Activated CD8-positive, alpha-beta memory T cell treated with anti-CD3 and anti-CD28 coated beads, Interleukin-2, amount 50 U/mL, for 24 hours (primary cell): ENCODE data around the gene LMTK2.
"Not testable (repeated sequence)": the region's sequence is repeated elsewhere in the genome, so short reads cannot be mapped to it uniquely, and the experiment has no call there.

Experiments used
- DNase-seq: peaks from one replicate; pipeline ENCODE4 v3.0.0-alpha.2; 2020; ENCODE audit errors: extremely low read depth

LMTK2 gene

DNA sequence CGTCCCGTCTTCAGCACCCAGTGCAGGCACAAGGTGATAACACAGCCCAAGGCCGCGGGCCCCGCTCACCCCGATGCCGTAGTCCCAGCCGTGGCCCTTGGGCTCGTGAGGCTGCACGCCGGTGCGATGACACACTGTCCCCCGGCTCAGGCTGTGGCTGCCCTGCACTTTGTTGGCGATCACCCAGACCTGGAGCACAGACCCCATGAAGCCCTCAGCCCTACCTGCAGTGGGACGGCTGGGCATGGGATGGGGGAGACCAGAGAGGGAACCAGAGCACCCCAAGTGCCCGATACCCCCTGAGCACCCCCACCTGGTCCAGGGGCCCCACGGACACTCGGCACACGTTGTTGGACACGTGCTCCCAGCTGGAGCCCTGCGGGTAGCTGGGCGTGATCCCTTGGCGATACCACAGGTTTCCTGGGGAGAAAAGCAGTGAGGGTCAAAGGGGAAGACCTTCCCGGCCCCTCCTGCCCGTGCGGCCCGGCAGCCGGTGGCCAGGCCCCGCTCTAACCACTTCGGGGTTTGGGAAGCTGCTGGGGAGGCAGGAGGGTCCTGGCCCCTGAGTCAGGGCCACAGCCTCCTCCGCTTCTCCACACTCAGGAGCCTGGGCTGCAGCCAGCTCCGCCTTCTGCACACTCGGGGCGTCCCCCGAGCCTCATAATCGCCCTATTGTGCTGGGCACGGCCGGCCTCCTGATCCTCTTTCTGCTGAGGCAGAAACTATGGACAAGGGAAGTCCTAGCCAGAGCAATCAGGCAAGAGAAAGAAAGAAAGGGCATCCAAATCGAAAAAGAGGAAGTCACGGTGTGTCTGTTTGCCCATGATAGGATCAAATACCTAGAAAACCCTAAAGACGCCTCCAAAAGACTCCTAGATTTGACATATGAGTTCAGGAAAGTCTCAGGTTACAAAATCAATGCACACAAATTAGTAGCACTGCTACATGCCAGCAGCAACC, 111.2 kb downstream of the LMTK2 start:
- DNase-seq, result no peak

- not testable (repeated sequence) for DNase-seq
Observed at GRCh38 chr7:98219382-98219781, 112.7 kb downstream of the LMTK2 start.

DNA sequence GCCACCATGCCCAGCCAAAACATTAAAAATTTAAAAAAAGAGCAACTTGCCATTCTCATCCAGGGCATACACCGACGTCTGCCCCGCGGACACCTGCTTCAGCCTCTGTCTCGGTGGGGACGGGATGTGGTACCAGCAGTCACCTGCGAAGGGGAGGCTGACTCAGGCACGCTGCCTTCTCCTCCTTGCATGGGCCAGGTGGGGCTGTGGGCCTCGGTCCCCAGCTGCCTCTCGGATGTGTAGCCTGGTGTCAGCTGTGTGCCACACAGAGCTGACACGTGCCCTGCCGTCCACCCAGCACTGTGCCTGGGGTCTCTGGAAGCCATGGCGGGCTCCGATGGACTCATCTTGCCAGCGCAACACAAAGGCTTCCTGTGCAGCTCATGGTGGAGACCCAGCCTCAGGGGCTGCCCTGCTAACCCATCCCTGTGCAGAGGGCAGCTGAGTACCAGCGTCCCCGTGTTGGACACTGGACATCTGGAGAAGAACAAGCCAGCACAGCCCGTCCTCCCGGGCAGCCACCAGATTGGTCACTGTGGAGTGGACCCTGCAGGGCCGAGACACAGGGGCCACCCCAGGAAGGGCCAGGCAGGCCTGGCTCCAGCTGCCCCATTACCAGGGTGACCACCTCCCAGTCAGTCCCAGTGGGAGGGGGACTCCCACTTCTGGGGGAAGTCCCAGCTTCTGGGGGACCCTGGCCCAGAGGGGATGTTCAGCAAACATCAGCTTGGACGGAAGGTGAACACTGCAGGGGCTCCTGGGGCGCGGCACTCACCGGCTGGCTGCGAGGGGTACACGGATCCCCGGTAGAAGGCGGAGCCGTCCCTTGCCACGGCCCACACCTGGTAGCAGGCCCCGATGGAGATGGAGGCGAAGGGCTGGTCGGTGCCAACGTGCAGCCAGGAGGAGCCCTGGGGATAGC, 115.2 kb downstream of the LMTK2 start:
- DNase-seq, result no peak

- DNase-seq, result no peak
Observed at GRCh38 chr7:98222533-98223195, 116.0 kb downstream of the LMTK2 start.

DNA sequence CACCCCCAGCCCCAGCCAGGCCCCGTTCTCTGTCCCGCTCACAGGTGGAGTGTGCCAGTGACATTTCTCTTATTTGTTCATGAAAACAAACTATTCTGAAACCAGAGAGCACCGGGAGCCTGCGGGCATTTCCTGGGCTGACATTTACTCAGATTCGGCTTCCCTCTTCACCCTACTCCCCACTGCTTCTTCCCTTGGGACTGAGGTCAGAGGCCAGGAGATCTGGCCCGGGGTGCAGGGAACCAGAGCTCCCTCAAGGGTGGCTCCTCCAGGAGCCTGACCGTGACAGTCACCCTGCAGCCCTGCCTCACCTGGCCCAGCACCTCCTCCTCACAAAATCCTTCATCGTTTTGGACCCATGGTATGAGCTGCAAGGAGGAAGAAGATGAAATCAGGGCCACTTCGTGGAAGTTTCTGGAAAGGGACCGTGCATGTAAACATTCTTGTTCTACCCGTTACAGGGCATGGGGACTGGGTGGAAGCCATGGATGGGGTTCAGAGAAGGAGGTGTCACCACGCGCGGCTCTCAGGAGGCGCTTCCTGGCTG, 116.8 kb downstream of the LMTK2 start:
- DNase-seq, result no peak

DNA sequence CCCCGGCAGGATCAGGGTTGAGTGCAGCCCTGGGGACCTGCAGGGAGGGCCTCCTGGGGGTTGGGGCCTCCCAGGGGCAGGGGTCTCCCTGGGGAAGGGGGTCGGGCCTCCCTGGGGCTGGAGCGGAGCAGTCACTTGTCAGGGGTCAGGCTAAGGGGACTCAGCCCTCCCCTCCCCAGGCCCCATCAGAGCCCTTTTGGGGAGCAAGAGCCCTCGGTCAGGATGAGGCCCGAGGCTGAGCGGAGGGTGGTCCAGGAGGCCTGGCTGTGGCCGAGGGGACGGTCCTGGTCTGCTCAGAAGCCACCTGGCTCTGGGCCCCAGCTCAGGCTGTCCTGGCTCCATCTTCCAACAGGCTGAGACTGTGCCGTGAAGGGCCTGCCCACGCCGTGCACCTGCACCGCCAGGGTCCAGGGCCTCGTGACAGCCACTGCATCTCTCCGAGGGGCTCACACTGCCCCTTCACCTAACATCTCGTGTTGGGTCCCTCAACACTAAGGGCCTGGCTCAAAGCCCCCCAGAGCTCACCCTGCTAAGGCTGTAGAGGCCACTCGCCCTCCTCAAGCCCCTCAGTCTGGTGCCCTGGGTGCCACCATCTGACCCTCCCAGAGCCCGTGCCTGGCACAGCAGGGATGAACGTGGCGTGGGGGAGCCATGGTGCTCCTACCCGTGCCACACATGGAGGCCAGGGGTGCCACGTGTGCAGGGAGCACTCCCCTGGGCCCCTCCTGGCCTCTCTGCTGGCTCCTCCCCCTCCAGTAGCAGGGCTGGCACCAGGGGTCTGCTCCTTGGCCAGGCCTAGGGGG, 117.4 kb downstream of the LMTK2 start:
- DNase-seq, result no peak

DNA sequence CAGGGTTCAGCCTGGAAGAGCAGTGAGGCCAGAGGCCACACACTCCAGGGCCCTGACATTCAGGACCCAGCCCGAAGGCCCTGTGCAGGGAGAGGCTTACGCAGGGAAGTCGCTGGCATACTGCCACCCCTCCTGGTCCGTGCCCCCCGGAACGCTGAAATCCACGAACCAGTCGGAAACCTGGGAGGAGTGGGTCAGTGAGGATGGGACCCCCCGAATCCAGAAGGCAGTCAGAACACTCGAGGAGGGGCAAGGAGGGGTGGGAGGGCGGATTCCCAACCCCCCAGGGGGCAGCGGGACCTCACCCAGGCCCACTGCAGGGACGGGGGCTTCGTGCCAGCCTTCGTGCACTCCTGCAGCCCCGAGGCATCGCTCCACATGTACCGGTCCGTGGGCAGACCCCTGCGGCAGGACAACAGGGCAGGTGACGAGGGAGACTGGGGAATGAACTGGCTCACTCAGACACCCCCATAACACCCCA, 118.1 kb downstream of the LMTK2 start:
- DNase-seq, result no peak

DNA sequence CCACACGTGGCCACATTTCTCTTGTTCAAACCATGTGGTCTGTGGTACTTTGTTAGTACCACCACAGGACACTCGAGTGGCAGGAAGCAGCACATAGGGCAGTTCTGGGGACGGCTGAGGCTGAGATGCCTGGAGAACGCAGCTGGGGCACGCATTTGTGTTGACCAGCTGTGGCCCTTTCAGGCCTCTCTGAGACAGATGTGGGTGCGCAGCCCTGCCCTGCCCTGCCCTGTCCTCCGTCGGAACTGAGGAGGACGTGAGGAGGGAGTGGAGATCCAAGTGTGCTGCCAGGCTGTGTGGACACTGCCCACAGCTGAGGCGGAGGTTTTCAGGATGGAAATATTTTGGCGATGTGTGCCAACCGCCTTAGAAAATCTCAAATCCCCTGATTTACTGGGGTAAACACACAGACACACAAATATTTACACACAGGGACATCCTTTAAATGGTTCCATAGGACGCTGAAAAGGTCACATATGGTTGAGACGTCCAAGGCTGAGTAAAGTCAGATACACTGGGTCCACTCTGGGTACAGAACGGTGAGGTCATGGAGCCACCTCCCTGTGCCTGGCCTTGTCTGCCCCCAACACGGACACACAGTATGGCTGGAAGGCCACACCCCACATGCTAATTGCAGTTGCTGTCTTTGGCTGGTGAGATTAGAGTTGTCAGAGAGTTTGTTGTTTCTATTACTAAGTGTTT, 119.4 kb downstream of the LMTK2 start:
- DNase-seq, result no peak

DNA sequence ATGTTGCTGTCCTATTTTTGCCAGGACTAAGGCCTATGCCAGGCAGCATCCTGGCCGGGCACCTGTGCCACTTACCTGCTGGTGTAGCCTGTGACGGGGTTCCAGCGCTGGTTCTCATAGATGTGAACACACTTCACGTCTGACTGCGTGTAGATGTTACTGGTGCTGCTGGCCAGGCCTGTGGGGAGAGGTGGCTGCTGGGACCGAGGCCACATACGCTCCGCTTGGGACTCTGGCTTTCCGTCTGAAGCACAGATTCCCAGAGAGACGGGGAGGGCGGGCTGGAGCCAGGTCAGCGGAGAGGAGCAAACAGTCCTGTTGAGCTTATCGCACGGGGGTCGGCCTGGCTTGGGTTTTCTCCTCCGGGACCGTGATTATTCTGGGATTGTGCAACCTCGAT, 121.3 kb downstream of the LMTK2 start:
- no peak for DNase-seq

- DNase-seq, result no peak
Observed at GRCh38 chr7:98228801-98229200, 122.1 kb downstream of the LMTK2 start.

DNA sequence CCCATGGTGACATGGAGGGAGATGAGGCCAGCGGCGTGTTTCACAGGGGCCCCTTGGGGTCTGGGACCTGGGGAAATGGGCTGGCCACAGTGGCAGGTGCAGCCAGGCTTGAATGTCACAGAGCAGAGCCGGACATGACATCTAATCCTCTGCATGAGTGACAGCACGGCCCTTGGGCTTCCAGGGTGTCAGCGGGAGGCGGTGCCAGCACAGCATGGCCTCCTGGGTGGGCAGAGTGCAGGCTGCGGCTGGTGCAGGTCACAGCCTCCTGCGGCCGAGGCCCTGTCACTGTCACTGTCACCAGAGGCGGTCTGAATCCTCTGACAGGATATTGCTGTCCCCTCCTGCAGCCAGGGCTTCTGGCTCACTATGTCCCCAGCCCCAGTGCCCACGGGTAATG, 122.8 kb downstream of the LMTK2 start:
- DNase-seq, result no peak

- DNase-seq, result no peak
Observed at GRCh38 chr7:98229991-98230745, 123.5 kb downstream of the LMTK2 start.

DNA sequence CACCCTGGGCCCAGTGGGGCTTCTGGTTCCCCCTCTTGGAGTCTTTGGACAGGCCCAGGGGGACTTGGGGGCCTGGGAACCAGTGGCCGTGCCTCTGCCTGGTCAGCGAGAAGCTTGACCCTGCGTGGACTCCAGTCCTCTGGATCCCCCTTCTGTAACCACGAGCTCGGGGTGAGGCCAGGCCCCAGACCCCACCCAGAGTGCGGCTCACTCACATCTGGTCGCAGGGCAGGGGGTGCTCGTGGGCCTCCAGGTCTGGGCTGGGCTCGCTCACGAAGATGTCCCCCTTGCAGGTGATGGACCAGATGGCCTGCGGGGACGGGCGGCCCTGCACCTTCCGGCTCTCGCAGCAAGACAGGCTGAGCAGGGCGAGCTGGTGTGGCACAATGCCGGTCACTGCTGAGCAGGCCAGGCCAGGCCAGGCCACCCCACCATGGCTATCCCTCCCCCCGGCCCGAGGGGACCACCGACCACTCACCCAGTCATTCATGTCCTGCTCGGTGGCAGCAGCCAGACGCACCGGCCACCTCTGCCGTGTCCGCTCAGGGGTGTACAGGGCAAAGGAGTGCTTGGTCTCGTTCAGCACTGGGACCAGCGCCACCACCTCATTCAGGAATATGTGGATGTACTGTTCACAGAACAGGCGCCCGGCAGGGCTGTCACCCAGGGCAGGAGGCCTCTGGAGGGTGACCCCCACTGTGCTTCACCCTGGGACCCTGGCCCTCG, 124.2 kb downstream of the LMTK2 start:
- no peak for DNase-seq

GRCh38 chr7:98231493-98232262, 125.0 kb downstream of the LMTK2 start:
- DNase-seq, result no peak

DNA sequence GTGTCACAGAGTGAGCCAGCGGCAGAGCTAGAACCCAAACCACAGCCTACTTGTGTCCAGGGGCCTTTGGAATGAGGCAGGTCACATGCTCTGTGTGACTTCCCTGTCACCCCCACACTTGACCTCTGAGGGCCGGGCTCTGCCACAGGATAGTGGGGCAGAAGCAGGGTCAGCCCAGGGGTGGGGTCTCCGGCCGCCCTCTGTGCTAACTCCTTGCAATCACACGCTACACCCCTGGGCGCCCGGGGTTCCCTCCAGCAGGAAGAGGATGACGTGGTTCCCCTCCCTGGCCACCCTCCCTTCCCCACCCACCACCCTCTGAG, 125.6 kb downstream of the LMTK2 start:
- DNase-seq, result no peak

DNA sequence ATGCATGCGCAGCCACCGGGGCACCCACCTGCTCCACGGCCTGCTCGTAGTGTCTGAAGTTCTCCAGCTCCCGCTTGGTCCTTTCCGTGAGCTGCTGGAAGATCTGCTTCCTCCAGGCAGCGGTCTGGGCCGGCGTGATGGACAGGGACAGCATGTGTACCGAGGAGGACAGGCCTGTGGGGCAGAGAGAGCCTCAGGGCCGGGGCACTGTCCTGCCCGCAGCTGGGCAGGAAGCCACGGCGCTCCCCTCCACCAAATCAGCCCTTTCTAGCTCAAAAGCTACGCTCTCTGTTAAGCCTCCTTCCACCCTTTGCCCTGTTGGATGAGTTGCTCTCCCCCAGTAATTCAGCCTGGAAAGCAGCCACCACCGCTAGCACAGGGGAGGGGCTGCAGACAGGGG, 126.1 kb downstream of the LMTK2 start:
- no peak for DNase-seq

DNA sequence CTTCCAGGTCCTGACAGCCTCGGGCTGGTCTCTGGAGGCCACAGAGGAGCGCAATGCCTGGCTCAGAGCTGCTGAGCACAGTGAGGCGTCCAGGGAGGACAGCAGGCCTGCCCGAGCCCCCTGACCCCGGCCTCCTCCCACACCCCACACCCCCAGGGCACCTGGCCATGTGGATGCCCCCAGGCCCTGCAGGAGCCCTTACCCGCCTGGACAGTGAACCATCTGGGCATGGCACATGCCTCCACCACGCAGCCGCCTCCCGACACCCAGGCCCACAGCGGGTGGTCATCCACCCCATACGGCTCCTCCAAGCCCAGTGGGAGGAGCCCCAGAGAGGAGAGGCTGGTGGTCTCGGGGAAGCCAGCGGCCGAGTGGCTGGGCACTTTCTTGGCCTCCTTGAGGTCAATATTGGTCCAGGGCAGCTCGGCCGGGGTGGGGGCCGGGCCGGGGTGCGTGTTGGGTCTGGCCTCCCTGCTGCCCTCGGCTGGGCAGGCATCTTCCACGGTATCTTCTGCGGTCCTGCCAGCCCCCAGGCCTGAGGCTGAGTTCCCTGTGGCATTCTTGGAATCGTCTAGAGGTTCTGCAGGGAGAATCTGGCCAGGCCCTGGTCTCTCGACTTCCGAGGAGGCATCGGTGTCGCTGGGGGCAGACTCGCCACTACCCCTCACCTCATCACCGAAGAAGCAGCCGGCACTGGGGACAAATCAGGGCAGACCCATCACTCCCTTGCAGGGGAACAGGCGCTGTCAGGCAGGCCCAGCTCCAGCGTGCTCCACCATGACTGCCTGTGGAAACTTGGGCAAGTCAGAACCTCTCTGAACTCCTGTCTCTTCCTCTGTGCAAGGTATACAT, 126.8 kb downstream of the LMTK2 start:
- DNase-seq, result no peak
